Vagina (tissue), 2 donors: Measurements from ENCODE around the gene SGCD.

ENCODE experiments used
- CTCF ChIP-seq, 3 experiments: fragments of 450-650 bp in 2 of 3; fragments of 200-600 bp in 1 of 3; sonication (generic) in 1 of 3; IDR thresholded peaks; one replicate each; pipeline ENCODE4 v1.5.1; 2017 to 2019; ENCODE audit warnings: antibody characterized with exemption in 3 of 3, mild to moderate bottlenecking in 2 of 3, moderate library complexity in 2 of 3
- POLR2A ChIP-seq, 2 donors: fragments of 450-650 bp; IDR thresholded peaks; one replicate each; pipeline ENCODE4 v1.6.1; 2017; ENCODE audit warnings: antibody characterized with exemption in 2 of 2, mild to moderate bottlenecking in 2 of 2, moderate library complexity in 2 of 2

GRCh38 chr5:156798201-156798600 is 471.2 kb downstream of the SGCD start:
- TF ChIP-seq CTCF (IDR thresholded peaks at IDR 0.05): no peak
- no peak for TF ChIP-seq POLR2A (IDR thresholded peaks at IDR 0.05)
